WTC11 (cell line): ENCODE results near the gene CNTFR. TPM values are rescaled to one million over a fixed set of nuclear protein-coding genes. Genes with fewer than 3 reads are reported as not detected.

Experiments used
- ATAC-seq: fragments of 200-7000 bp; cut with Tn5 transposase; 2 replicates; pipeline ENCODE4 v1.10.0; 2021; ENCODE audit warnings: mild to moderate bottlenecking, moderate library complexity
- CTCF ChIA-PET: fragments of 300-600 bp; sonication (Branson Sonifier 250); formaldehyde crosslinking; loops from one replicate; lab custom pipeline; 2021; ENCODE audit warnings: antibody characterized with exemption; lab: Charles Lee
- POLR2A ChIA-PET: fragments of 350-600 bp; sonication (Branson Sonifier 250); formaldehyde crosslinking; loops from one replicate; lab custom pipeline; 2021; ENCODE audit warnings: antibody characterized with exemption; lab: Charles Lee
- DNase-seq: peaks from one replicate; pipeline ENCODE4 v3.0.0; 2021; ENCODE audit warnings: low spot score
- H3K27ac Mint-ChIP-seq: 2 replicates; pipeline ENCODE4 v1.8.0; 2021; ENCODE audit warnings: mixed read lengths
- H3K27me3 Mint-ChIP-seq: 2 replicates; pipeline ENCODE4 v1.8.0; 2021; ENCODE audit warnings: low read depth, mild to moderate bottlenecking, moderate library complexity, mixed read lengths
- H3K36me3 Mint-ChIP-seq: 2 replicates; pipeline ENCODE4 v1.8.0; 2021; ENCODE audit warnings: mixed read lengths
- H3K4me1 Mint-ChIP-seq: 2 replicates; pipeline ENCODE4 v1.8.0; 2022; ENCODE audit warnings: mixed read lengths
- H3K4me3 Mint-ChIP-seq: 2 replicates; pipeline ENCODE4 v1.8.0; 2021; ENCODE audit warnings: mild to moderate bottlenecking, moderate library complexity, mixed read lengths
- H3K9me3 Mint-ChIP-seq: 2 replicates; pipeline ENCODE4 v1.8.0; 2021; ENCODE audit warnings: mixed read lengths
- ATF1 ChIP-seq: sonication (generic); formaldehyde crosslinking; IDR thresholded peaks from 2 replicates; pipeline ENCODE4 v1.8.1; 2023; ENCODE audit warnings: mild to moderate bottlenecking, moderate library complexity, missing genetic modification reagents
- EMX1 ChIP-seq: fragments of 250-450 bp; sonication (Bioruptor Pico); IDR thresholded peaks from 2 replicates; pipeline ENCODE4 v1.8.0; 2021; ENCODE audit warnings: mild to moderate bottlenecking
- NFATC4 ChIP-seq: fragments of 250-450 bp; sonication (Bioruptor Pico); IDR thresholded peaks from 2 replicates; pipeline ENCODE4 v1.9.0; 2021; ENCODE audit warnings: mild to moderate bottlenecking
- PREB ChIP-seq: sonication (generic); formaldehyde crosslinking; IDR thresholded peaks from 2 replicates; pipeline ENCODE4 v1.8.1; 2022; ENCODE audit warnings: mild to moderate bottlenecking, missing genetic modification reagents, moderate library complexity, borderline replicate concordance
- RELA ChIP-seq: sonication (generic); formaldehyde crosslinking; IDR thresholded peaks from 2 replicates; pipeline ENCODE4 v1.8.1; 2022; ENCODE audit warnings: missing genetic modification reagents, mild to moderate bottlenecking, borderline replicate concordance
- SOX15 ChIP-seq: fragments of 250-450 bp; sonication (Bioruptor Pico); IDR thresholded peaks from 2 replicates; pipeline ENCODE4 v1.9.0; 2021; ENCODE audit warnings: mild to moderate bottlenecking
- SP1 ChIP-seq: sonication (generic); formaldehyde crosslinking; conservative IDR thresholded peaks from 2 replicates; pipeline ENCODE4 v1.8.1; 2022; ENCODE audit warnings: missing genetic modification reagents
- ZBTB43 ChIP-seq: sonication (generic); formaldehyde crosslinking; IDR thresholded peaks from 2 replicates; pipeline ENCODE4 v1.8.1; 2023; ENCODE audit warnings: mild to moderate bottlenecking, missing genetic modification reagents
- ZNF232 ChIP-seq: sonication (generic); formaldehyde crosslinking; IDR thresholded peaks from 2 replicates; pipeline ENCODE4 v1.8.0; 2022; ENCODE audit warnings: mild to moderate bottlenecking, missing genetic modification reagents
- ZNF317 ChIP-seq: sonication (generic); formaldehyde crosslinking; IDR thresholded peaks from 2 replicates; pipeline ENCODE4 v1.8.1; 2023; ENCODE audit warnings: low read depth, mild to moderate bottlenecking, moderate library complexity, missing genetic modification reagents, borderline replicate concordance
- ZNF423 ChIP-seq: fragments of 250-450 bp; sonication (Bioruptor Pico); IDR thresholded peaks from 2 replicates; pipeline ENCODE4 v2.1.2; 2022; ENCODE audit warnings: mild to moderate bottlenecking, moderate library complexity
- ZSCAN18 ChIP-seq: fragments of 250-450 bp; sonication (Bioruptor Pico); IDR thresholded peaks from 2 replicates; pipeline ENCODE4 v2.1.2; 2022; ENCODE audit warnings: mild to moderate bottlenecking, moderate library complexity
- total RNA-seq: library from RNA; stranded (reverse); gene quantifications from 3 replicates; pipeline ENCODE4 v1.2.3, GENCODE V29; 2021
- TF ChIP-seq, protein P1 (sequence below): sonication (generic); formaldehyde crosslinking; IDR thresholded peaks from 2 replicates; pipeline ENCODE4 v1.8.1; 2022; ENCODE audit warnings: mild to moderate bottlenecking, moderate library complexity, missing genetic modification reagents
- TF ChIP-seq, protein P2 (sequence below): sonication (generic); formaldehyde crosslinking; IDR thresholded peaks from 2 replicates; pipeline ENCODE4 v1.8.0; 2022; ENCODE audit warnings: mild to moderate bottlenecking, missing genetic modification reagents
- TF ChIP-seq, protein P3 (sequence below): sonication (generic); formaldehyde crosslinking; IDR thresholded peaks from 2 replicates; pipeline ENCODE4 v1.8.1; 2023; ENCODE audit warnings: mild to moderate bottlenecking, moderate library complexity, missing genetic modification reagents
- TF ChIP-seq, protein P4 (sequence below): sonication (generic); formaldehyde crosslinking; conservative IDR thresholded peaks from 2 replicates; pipeline ENCODE4 v1.8.1; 2022; ENCODE audit warnings: mild to moderate bottlenecking, missing genetic modification reagents

Gene CNTFR
- total RNA-seq, 1 experiment from 2014 or later: 18.0 TPM

GRCh38 chr9:34502891-34503290 lies 86.6 kb downstream of the CNTFR start:
- DNase-seq: no peak
- CTCF ChIA-PET: interaction anchor here (0.8 to 3.6 kb wide), 16 partner anchors 8 to 132 kb away, joined by 3 to 41 read pairs (median 13); partner anchors contain the start of genes DNAI1, ENHO and FAM219A
- POLR2A ChIA-PET: no interaction called here
- Mint-ChIP-seq H3K36me3 (no peaks in the 10 kb centered on the region), H3K27me3 (peaks cover 4% of the 10 kb centered on the region; the same call in 1 of the 2 replicates), H3K9me3 (no peaks in the 10 kb centered on the region), H3K4me3 (no peak overlapping the region), H3K4me1 (peaks cover 12% of the 10 kb centered on the region), H3K27ac (no peak overlapping the region)
- TF ChIP-seq RELA: no peak
- TF ChIP-seq, protein P1, sequence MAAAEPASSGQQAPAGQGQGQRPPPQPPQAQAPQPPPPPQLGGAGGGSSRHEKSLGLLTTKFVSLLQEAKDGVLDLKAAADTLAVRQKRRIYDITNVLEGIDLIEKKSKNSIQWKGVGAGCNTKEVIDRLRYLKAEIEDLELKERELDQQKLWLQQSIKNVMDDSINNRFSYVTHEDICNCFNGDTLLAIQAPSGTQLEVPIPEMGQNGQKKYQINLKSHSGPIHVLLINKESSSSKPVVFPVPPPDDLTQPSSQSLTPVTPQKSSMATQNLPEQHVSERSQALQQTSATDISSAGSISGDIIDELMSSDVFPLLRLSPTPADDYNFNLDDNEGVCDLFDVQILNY (CRISPR knock-in tag): no peak
- no peak for ATAC-seq

- Mint-ChIP-seq H3K36me3 (no peaks in the 10 kb centered on the region), H3K27me3 (peaks cover 4% of the 10 kb centered on the region; the same call in 1 of the 2 replicates), H3K27ac (no peak overlapping the region), H3K4me3 (no peak overlapping the region), H3K4me1 (peaks cover 12% of the 10 kb centered on the region), H3K9me3 (no peaks in the 10 kb centered on the region)
- ChIA-PET POLR2A (no interaction called here), CTCF (interaction anchor here (0.7 to 3.6 kb wide), 24 partner anchors 8 to 127 kb away, joined by 3 to 41 read pairs (median 4); partner anchors contain the start of genes DNAI1, ENHO and FAM219A)
- DNase-seq (no peak), ATAC-seq (no peak)
- no peak for TF ChIP-seq ZNF423 (CRISPR knock-in tag)
- no peak for TF ChIP-seq ATF1 (CRISPR knock-in tag)
- TF ChIP-seq, protein P2, sequence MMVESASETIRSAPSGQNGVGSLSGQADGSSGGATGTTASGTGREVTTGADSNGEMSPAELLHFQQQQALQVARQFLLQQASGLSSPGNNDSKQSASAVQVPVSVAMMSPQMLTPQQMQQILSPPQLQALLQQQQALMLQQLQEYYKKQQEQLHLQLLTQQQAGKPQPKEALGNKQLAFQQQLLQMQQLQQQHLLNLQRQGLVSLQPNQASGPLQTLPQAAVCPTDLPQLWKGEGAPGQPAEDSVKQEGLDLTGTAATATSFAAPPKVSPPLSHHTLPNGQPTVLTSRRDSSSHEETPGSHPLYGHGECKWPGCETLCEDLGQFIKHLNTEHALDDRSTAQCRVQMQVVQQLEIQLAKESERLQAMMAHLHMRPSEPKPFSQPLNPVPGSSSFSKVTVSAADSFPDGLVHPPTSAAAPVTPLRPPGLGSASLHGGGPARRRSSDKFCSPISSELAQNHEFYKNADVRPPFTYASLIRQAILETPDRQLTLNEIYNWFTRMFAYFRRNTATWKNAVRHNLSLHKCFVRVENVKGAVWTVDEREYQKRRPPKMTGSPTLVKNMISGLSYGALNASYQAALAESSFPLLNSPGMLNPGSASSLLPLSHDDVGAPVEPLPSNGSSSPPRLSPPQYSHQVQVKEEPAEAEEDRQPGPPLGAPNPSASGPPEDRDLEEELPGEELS (CRISPR knock-in tag): no peak
- TF ChIP-seq, protein P3, sequence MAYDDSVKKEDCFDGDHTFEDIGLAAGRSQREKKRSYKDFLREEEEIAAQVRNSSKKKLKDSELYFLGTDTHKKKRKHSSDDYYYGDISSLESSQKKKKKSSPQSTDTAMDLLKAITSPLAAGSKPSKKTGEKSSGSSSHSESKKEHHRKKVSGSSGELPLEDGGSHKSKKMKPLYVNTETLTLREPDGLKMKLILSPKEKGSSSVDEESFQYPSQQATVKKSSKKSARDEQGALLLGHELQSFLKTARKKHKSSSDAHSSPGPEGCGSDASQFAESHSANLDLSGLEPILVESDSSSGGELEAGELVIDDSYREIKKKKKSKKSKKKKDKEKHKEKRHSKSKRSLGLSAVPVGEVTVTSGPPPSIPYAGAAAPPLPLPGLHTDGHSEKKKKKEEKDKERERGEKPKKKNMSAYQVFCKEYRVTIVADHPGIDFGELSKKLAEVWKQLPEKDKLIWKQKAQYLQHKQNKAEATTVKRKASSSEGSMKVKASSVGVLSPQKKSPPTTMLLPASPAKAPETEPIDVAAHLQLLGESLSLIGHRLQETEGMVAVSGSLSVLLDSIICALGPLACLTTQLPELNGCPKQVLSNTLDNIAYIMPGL (CRISPR knock-in tag): no peak
- TF ChIP-seq ZBTB43 (CRISPR knock-in tag): no peak
- no peak for TF ChIP-seq PREB (CRISPR knock-in tag)
- TF ChIP-seq, protein P1 (CRISPR knock-in tag): no peak
- no peak for TF ChIP-seq ZSCAN18 (CRISPR knock-in tag)
- TF ChIP-seq NFATC4: no peak
- TF ChIP-seq ZNF317 (CRISPR knock-in tag): no peak
- no peak for TF ChIP-seq SOX15 (CRISPR knock-in tag)
- TF ChIP-seq, protein P4, sequence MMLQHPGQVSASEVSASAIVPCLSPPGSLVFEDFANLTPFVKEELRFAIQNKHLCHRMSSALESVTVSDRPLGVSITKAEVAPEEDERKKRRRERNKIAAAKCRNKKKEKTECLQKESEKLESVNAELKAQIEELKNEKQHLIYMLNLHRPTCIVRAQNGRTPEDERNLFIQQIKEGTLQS (CRISPR knock-in tag): no peak
- TF ChIP-seq ZNF232 (CRISPR knock-in tag): no peak
- TF ChIP-seq EMX1 (CRISPR knock-in tag): no peak
- TF ChIP-seq SP1 (CRISPR knock-in tag): no peak
Measured at GRCh38 chr9:34502471-34502870, 87.1 kb downstream of the CNTFR start.
